Glomerular visceral epithelial cell (primary cell): ENCODE measurements around the gene GRXCR2.

Source experiments
- DNase-seq: peaks from one replicate; pipeline ENCODE4 v3.0.0-alpha.2; 2016; ENCODE audit errors: extremely low spot score

The GRXCR2 gene

DNA sequence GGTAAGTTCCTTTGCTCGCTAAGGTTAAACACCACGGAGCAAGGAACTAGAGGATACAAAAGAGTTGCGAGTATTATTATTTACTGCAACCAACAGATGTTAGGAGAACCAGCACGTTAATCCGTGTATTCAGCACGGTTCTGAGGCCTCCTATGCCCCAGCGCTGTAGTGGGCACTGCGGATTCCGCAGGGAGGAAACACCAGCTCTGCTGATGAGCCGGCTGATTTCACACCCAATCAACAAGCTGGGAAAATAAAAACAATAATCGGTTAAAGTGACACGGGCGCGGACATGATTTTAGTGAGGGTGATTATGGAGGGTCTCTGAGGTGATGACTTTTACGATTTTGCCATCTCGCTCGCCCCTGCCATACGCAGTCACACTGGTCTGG is 37.0 kb downstream of the GRXCR2 start:
- no peak for DNase-seq

DNA sequence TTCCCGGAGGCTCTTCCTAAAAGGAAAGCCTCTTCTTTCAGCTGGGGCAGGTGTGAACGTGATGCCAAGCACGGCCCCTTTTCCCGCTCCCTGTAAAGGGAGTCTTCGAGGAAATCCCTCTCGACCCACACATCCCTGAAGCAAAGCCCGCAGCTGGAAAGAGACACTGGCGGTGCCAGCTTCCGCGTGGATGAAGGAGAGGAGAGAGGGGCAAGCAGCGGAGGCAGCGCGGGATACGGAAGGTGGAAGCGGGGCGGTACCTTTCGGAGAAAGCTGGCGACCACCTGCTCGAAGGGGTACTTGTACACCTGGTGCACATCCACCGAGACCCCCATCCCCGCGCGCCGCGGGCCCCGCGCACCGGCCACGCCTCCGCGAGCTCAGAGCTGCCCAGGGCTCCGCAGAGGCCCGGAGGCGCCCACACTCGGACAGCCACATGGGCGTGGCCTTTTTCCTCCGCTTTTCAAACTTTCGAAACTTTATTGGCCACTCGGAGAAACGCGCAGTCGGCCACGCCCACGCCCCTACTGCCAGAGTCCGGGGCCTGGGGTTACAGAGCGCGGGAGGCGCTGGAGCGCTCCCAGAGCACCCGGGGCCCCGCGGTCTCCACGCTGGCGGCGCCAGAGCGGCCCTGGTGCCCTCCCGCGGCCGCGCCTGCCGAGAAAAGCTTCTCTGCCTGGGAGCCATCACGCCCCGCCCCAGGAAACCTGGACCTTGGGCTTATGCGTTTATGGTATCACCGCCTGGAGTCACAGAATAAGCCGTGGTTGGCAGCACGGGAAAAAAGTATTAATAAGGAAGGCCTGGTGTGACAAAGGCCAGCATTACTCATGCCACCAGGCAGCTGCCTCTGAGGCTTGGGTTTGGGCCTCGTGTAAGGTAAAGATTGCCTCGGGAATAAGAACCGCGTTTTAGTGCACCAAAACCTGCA is 37.6 kb downstream of the GRXCR2 start, which contains the start of gene PRELID2:
TSS of gene PRELID2 (minus strand) at position 426 of the 931 bp plus-strand sequence. CDS start at position 335, 91 bp downstream.
- peak; percentile 94 for DNase-seq

DNA sequence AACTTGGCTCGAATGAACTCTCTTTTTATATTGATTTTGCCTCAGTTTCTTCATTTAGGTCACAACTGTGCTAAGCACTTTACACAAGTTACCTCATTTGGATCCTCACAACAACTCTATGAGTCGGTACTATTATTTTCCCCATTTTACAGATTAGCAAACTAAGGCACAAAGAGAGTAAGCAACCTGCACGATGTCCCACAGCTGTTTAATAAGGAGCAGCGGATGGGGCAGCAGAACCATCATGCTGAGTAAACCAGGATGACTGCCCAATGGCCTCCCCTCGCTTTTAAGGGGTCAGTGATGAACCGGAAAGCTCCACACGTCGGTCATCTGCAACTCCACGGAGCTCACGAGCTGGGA is 38.3 kb downstream of the GRXCR2 start:
- no peak for DNase-seq

DNA sequence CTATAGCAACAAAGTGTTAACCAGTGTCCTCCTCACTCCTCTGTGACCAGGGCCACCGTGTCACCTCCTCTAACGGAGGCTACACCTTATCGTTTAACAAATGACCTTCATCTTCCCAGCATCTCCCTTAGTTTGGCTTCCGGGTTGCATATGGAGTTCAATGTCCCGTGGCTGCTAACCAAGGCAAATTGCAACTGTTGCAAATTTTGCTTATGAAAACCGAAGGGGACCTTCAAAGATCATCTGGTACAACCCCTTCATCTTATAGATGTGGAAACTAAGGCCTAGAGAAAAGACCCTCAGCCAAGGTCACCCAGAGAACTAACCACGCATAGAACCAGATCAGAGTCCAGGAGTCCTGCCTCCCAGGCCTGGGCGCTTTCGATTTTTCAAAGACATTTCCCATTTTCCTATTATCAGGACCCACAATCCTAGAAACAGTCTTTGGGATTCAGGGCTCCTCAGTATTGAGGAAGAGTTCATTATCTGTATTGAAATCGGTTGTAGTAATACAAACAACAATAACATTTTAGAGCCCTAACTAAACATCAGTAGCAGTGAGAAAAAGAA is 39.1 kb downstream of the GRXCR2 start:
- no peak for DNase-seq

DNA sequence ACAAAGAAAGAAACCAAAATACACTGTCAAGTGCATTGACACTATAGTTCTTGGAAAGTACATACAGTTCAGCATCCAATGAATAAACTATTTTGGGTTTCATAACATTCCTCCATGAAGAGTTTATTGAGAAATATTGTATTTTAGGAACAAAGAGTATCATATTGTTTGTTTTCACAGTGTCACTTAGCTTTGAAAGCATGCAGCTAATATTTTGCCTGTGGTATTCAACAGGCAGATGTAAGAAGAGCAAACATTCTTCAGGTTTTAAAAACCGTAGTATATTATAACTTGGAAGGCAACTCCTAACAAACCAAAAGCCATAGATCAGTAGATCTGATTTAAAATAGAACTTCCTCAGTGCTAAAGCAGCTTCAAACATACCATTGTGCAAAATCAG is 42.2 kb downstream of the GRXCR2 start:
- DNase-seq = no peak

DNA sequence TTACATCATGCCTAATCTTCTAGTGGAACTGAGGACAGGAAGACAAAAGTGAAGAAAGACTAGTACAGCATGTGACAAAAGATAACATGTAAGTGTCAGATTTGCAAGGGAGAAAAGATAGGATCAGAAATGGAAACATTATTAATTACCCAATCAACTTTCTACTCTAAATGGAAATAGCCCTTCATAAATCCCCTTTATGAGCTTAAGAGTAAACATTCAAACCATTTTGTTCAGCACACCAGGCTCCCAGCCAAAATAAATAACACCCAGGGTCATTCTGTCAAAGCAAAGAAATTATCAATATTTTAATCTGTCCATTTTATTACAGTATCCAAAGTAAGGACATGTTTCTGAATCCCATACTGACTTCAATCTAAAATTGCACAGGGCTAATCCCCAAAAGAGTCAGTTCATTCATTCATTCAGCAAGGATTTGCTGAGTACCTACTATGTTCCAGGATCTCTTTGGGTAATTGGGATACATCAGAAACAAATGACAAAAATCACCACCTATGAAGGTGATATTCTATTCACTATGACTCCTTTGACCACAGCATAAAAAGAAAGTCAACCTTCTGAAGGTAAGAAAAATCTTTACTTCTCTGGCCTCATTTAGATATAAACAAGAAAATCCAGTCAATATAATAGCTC is 43.0 kb downstream of the GRXCR2 start:
- no peak for DNase-seq

DNA sequence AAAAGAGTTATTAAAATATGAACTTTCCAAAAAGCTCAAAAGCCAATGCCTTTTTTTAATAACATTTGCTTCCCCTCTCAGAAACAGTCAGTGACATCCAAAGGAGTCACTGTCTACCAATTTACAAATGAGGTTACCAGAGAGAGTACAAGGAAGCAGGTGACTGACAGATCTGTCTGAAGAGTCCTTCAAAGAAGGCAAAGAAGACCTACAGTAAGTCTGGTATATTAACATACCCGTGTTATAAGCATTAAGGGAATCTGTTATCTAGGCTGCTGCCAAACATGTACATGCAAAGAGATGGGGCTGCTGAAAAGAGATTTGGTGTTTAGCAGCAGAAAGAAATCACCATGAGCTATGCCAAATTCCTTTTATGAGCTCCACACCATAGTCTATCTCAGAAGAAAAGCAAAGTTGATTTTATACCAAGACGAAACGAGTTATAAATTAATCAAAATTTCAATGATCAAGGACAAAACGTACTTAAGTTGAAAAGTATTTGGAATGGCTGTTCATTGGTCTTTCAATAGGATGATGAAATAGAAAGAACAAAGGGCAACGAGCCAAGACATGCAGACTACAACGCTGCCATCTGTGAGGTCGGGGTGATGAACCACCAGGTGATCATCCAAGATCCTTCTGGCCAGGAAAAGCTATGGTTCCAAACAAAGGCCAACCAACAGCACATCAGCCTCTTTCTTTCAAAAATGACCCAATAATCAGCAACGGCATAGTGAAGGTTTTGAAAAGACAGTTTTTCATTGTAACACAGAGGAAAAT is 45.7 kb downstream of the GRXCR2 start:
- DNase-seq = no peak

DNA sequence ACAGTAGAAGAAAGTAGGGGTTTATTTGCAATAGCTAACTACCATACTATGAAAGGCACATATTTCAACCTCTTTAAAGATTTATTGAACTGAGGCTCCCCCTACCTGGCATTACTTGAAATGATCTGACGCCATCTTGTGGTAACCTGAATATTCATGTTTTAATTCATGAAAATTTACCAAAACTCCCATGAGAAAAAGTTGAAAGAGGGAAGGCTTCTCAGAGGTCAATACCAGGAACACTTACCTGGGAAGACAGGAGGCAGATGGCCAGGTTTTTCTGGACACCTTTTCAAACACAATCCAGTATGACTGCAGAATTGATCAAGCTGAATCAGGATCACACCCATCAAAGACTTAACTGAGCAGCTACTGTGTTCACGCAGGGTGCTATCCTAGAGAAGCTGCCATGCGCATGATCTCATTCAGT is 47.0 kb downstream of the GRXCR2 start:
- peak; percentile 58 for DNase-seq

DNA sequence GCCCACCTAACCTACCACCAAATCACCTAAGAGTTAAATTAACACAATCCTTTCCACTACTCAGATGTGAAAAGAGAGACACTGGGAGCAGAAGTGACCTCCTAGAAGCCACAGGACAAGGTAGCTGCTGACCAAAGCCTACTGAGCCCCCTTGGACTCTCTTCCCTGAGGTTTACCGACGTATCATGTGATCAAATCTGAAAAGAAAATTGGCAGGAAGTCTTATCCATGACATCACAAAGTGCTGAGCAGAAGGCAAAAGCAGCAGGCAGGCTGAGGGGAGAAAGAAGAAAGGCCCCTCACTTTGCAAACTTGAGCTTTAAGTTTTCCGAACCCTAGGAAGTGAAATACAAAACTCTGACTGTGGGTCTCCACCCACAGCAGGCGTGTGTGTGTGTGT is 48.8 kb downstream of the GRXCR2 start:
- no peak for DNase-seq

DNA sequence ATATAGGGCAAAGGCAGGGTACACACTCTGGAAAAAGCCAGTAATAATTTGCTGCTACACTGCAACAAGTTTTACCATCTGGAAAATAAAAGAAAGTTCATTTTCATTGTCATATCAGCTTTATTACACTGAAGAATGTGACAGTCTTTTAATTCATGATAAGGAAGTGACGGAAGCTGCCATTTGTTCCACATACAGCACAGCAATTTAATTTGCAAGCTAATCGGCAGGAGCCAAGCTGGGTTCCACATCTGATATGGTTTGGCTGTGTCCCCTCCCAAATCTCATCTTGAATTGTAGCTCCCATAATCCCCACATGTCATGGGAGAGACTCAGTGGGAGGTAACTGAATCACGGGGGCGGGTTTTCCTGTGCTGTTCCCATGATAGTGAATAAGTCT is 54.2 kb downstream of the GRXCR2 start:
- DNase-seq = no peak

DNA sequence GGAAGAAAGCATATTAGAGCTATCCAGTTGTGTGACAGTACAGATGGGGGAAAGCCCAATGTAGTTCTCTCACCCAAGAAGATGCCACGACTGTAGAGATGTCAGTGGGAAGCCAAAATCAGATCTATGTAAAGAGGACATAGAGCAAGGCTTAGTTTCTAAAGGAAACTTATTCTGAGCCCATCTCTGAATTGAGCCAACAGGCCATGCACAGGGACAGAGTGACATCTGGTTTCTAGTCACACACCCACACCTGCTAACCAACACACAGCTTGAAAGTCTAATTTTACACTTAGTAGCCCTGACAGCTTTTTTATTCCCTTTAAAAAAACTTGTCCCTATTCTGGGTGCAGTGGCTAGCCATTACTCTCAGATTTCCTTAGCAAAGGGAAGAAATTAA is 59.9 kb downstream of the GRXCR2 start:
- no peak for DNase-seq

DNA sequence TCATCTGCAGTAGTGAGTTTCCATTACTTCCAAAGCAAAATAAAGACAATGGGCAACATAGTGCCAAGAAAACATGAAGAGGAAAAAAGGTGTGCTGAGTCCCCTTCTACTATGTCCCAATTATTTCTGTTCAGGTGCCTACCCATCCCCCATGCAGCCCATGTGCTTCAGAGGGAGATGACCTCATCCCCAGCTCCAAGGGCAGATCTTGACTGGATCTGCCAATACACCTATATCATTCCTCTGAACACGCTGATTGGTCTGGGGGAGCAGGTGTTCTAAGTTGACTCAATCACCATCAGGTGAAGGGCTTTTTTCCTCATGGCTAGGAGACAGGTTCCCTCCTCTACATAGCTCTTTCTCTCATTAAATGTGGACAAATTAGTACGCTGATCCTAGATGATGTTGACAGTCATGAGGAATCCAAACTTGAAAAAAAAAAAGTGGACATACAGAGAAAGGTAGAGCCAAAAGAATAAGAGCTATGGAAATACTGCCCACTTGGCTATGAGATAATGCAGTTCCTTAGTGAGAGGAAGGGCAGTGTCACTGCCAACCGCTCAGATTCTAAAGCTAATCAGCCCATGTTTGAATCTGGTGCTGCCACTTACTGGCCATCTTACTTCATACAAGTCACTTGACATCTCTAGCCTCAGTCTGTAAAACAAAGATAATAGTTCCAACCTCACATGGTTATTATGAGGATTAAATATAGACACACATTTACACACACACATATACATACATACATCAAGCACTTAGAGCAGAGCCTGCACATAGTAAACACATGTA is 60.8 kb downstream of the GRXCR2 start:
- DNase-seq = no peak
